NB4 (cell line): ENCODE data around the gene HBS1L.

ENCODE experiments used
- DNase-seq: peaks from one replicate; pipeline ENCODE4 v3.0.0; 2010; ENCODE audit warnings: low read depth
- H3K4me3 ChIP-seq: one replicate; pipeline ENCODE4 v1.5.1; 2011; ENCODE audit warnings: mild to moderate bottlenecking, low read depth, low read length, moderate library complexity
- CTCF ChIP-seq: IDR thresholded peaks from one replicate; pipeline ENCODE4 v1.5.1; 2012; ENCODE audit warnings: low read depth, low read length
- MAX ChIP-seq: IDR thresholded peaks from 2 replicates; pipeline ENCODE4 v1.6.1; 2011; ENCODE audit warnings: low read depth, low read length
- MYC ChIP-seq: IDR thresholded peaks from 2 replicates; pipeline ENCODE4 v1.6.1; 2011; ENCODE audit warnings: low read depth, low read length
- POLR2A ChIP-seq: IDR thresholded peaks from 2 replicates; pipeline ENCODE4 v1.6.1; 2011; ENCODE audit warnings: mild to moderate bottlenecking; ENCODE audit not compliant: insufficient read length; ENCODE audit errors: extremely low read depth

Gene HBS1L

GRCh38 chr6:135053406-135053805 lies 1.2 kb downstream of the HBS1L start:
- DNase-seq, result no peak
- TF ChIP-seq MAX, result no peak
- TF ChIP-seq CTCF, result no peak
- no peak for TF ChIP-seq POLR2A
- H3K4me3 ChIP-seq, result peak overlapping the region; percentile 98

- TF ChIP-seq POLR2A (no peak), CTCF (no peak), MAX (no peak), MYC (no peak)
- peak; percentile 27 for DNase-seq
- H3K4me3 ChIP-seq, result peak overlapping the region; percentile 98
Measured at GRCh38 chr6:135052939-135053338, 1.7 kb downstream of the HBS1L start.

GRCh38 chr6:135048915-135049314 lies 5.7 kb downstream of the HBS1L start:
- DNase-seq, result no peak
- H3K4me3 ChIP-seq, result no peak overlapping the region
- TF ChIP-seq MAX (no peak), CTCF (no peak), POLR2A (no peak), MYC (no peak)

- no peak overlapping the region for H3K4me3 ChIP-seq
- no peak for TF ChIP-seq CTCF
- no peak for TF ChIP-seq MAX
- no peak for TF ChIP-seq MYC
- no peak for TF ChIP-seq POLR2A
- no peak for DNase-seq
Measured at GRCh38 chr6:135047336-135047735, 7.3 kb downstream of the HBS1L start.

GRCh38 chr6:135046912-135047311 lies 7.7 kb downstream of the HBS1L start:
- TF ChIP-seq MAX (no peak), POLR2A (no peak), MYC (no peak), CTCF (no peak)

GRCh38 chr6:135044639-135045038 lies 10.0 kb downstream of the HBS1L start:
- DNase-seq, result no peak
- TF ChIP-seq MAX (no peak), CTCF (no peak), MYC (no peak), POLR2A (no peak)
- no peak overlapping the region for H3K4me3 ChIP-seq

More at GRCh38 chr6:135046912-135047311, 7.7 kb downstream of the HBS1L start:
- no peak overlapping the region for H3K4me3 ChIP-seq
- DNase-seq, result no peak
